KOPT-K1 (cell line): ENCODE data around the gene NCEH1.

Source experiments
- H3K27ac ChIP-seq: fragments of 200-600 bp; sonication (generic); 2 replicates; pipeline ENCODE4 v1.5.1; 2016; ENCODE audit warnings: antibody characterized with exemption, mild to moderate bottlenecking, low read depth, low read length; ENCODE audit not compliant: poor library complexity, severe bottlenecking
- H3K36me3 ChIP-seq: fragments of 200-600 bp; sonication (generic); 2 replicates; pipeline ENCODE4 v1.5.1; 2017; ENCODE audit warnings: antibody characterized with exemption, mild to moderate bottlenecking, low read length, moderate library complexity; ENCODE audit not compliant: insufficient read depth
- H3K9me3 ChIP-seq: fragments of 200-600 bp; sonication (generic); 2 replicates; pipeline ENCODE4 v1.5.1; 2017; ENCODE audit warnings: antibody characterized with exemption, low read length, mild to moderate bottlenecking; ENCODE audit not compliant: insufficient read depth, poor library complexity, severe bottlenecking

NCEH1 gene

GRCh38 chr3:172648747-172649146 lies 62.1 kb downstream of the NCEH1 start:
- H3K27ac ChIP-seq = no peak overlapping the region
- no peaks in the 10 kb centered on the region for H3K36me3 ChIP-seq
- H3K9me3 ChIP-seq = no peaks in the 10 kb centered on the region

- no peak overlapping the region for H3K27ac ChIP-seq
- no peaks in the 10 kb centered on the region for H3K36me3 ChIP-seq
- no peaks in the 10 kb centered on the region for H3K9me3 ChIP-seq
Observed at GRCh38 chr3:172647823-172648222, 63.0 kb downstream of the NCEH1 start.

- Histone ChIP-seq H3K36me3 (no peaks in the 10 kb centered on the region), H3K9me3 (no peaks in the 10 kb centered on the region), H3K27ac (no peak overlapping the region)
Observed at GRCh38 chr3:172647080-172647479, 63.8 kb downstream of the NCEH1 start.

DNA sequence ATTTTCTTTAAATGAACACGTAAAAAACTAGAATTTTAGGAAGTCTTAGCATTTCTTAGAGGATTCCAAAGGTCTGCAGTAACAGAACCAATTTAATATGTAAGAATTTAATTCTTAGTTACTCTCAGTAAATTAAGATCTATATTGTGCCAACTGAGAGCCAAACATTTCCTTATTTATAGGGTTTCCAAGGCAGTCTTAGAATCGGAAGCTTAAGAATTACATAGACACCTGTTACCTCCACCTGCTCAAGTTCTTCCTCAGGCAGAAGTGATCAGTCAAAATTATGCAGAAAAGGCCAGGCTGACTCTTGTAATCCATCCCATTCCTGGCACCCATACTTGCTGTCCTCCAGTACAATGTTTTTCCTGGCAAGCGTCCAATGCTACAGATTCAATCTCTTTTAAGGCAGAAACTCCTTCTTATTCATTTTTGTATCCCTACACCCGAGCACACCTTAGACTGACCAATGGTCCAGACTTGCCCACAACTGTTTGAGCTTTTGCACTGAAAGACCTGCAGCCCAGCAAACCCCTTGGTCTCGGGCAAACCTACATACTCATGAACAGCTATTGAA lies 64.3 kb downstream of the NCEH1 start:
- no peaks in the 10 kb centered on the region for H3K36me3 ChIP-seq
- no peak overlapping the region for H3K27ac ChIP-seq
- no peaks in the 10 kb centered on the region for H3K9me3 ChIP-seq

GRCh38 chr3:172644258-172644657 lies 66.6 kb downstream of the NCEH1 start:
- Histone ChIP-seq H3K36me3 (no peaks in the 10 kb centered on the region), H3K27ac (no peak overlapping the region), H3K9me3 (no peaks in the 10 kb centered on the region)

- Histone ChIP-seq H3K9me3 (no peaks in the 10 kb centered on the region), H3K36me3 (no peaks in the 10 kb centered on the region), H3K27ac (no peak overlapping the region)
Observed at GRCh38 chr3:172643506-172644179, 67.2 kb downstream of the NCEH1 start.

DNA sequence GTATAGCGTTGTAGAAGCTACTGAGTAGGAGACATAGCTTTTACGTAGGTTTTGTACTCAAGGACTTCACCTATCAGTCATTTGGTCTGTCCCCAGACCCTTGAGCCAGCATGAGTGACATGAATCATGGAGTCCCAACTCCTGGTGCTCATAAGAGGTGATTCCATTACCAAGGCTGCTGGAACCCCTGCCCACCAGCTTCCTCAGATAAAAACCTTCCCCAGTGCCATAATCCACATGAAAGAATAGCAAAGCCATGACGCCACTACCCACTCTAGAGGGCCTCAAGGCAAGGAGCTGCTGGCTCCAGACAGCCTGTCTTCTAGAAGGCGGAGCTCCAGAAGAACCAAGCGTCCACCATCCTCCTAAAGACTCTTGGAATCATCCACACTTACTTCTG lies 69.6 kb downstream of the NCEH1 start:
- Histone ChIP-seq H3K36me3 (no peaks in the 10 kb centered on the region), H3K9me3 (no peaks in the 10 kb centered on the region), H3K27ac (no peak overlapping the region)

GRCh38 chr3:172640751-172641150 lies 70.1 kb downstream of the NCEH1 start:
- H3K36me3 ChIP-seq = no peaks in the 10 kb centered on the region
- H3K27ac ChIP-seq = no peak overlapping the region
- no peaks in the 10 kb centered on the region for H3K9me3 ChIP-seq

DNA sequence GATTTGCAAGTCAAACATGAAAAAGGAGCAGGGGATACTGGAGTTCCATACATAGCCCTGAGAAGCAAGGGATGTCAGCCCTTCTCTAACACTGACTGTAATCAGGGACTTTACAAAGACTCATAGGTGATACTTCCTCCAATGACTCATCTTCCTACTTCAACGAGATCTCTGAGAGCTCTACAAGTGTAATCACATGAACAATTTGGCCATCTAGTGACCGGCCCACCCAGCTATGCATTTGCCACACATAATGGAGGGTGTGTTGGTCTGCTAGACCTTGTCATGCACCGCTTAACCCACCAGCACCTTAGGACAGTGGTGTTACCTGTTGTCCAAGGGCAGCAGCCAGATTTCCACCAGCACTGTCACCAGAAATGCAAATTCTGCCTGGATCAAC lies 75.3 kb downstream of the NCEH1 start:
- Histone ChIP-seq H3K27ac (no peak overlapping the region), H3K36me3 (peaks cover 6% of the 10 kb centered on the region; the same call in 1 of the 2 replicates), H3K9me3 (no peaks in the 10 kb centered on the region)

GRCh38 chr3:172634948-172635347 lies 75.9 kb downstream of the NCEH1 start:
- H3K27ac ChIP-seq = no peak overlapping the region
- H3K9me3 ChIP-seq = no peaks in the 10 kb centered on the region
- peaks cover 6% of the 10 kb centered on the region; the same call in 1 of the 2 replicates for H3K36me3 ChIP-seq

- no peak overlapping the region for H3K27ac ChIP-seq
- H3K36me3 ChIP-seq = peaks cover 6% of the 10 kb centered on the region; the same call in 1 of the 2 replicates
- H3K9me3 ChIP-seq = no peaks in the 10 kb centered on the region
Observed at GRCh38 chr3:172630316-172630715, 80.6 kb downstream of the NCEH1 start.

- H3K9me3 ChIP-seq = no peaks in the 10 kb centered on the region
- H3K27ac ChIP-seq = no peak overlapping the region
- peaks cover 6% of the 10 kb centered on the region; the same call in 1 of the 2 replicates for H3K36me3 ChIP-seq
Observed at GRCh38 chr3:172629470-172629869, 81.4 kb downstream of the NCEH1 start.

GRCh38 chr3:172627057-172627809 lies 83.6 kb downstream of the NCEH1 start:
- no peaks in the 10 kb centered on the region for H3K36me3 ChIP-seq
- H3K27ac ChIP-seq = no peak overlapping the region
- H3K9me3 ChIP-seq = no peaks in the 10 kb centered on the region

GRCh38 chr3:172626021-172626640 lies 84.7 kb downstream of the NCEH1 start:
- H3K9me3 ChIP-seq = no peaks in the 10 kb centered on the region
- H3K27ac ChIP-seq = no peak overlapping the region
- H3K36me3 ChIP-seq = no peaks in the 10 kb centered on the region

DNA sequence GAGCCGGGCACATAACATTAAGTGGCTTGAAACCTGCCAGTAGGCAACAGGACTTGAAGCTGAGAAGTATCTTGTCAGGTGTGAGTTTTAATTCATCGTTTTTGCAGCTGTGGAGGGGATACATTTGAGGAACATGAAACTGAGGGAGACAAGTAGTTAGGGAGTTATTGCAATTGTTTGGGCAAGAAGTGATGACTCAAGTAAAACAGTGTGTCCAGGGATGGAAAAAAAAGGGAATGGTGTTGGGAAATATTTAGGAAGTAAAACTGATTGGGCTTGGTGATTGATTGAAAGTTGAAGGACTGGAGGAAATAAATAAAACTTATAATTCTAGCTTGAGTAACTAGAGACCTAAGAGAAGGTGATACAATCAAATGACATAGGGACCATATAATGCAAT lies 85.5 kb downstream of the NCEH1 start:
- Histone ChIP-seq H3K27ac (no peak overlapping the region), H3K36me3 (no peaks in the 10 kb centered on the region), H3K9me3 (no peaks in the 10 kb centered on the region)
